Activated CD4-positive, alpha-beta T cell treated with anti-CD3 and anti-CD28 coated beads, Interleukin-2, amount 50 U/mL, for 16 hours (primary cell): ENCODE results near the gene ATP8B1.
A peak's percentile ranks its signal among the peaks of the same experiment; 100 is the strongest.
"Not testable (repeated sequence)": the region's sequence is repeated elsewhere in the genome, so short reads cannot be mapped to it uniquely, and the experiment has no call there.

Source experiments
- DNase-seq: peaks from one replicate; pipeline ENCODE4 v3.0.0-alpha.2; 2020

ATP8B1 gene

GRCh38 chr18:57803103-57803969, at the start of gene ATP8B1:
ATP8B1 (minus strand) TSS chr18:57803315; CDS start chr18:57731807, 71,508 bp downstream.
- DNase-seq, result no peak

GRCh38 chr18:57850063-57850462, 46.9 kb upstream of the ATP8B1 start:
- DNase-seq, result no peak

GRCh38 chr18:57848374-57848773, 45.3 kb upstream of the ATP8B1 start:
- DNase-seq, result not testable (repeated sequence)

GRCh38 chr18:57847431-57847830, 44.3 kb upstream of the ATP8B1 start:
- not testable (repeated sequence) for DNase-seq

- no peak for DNase-seq
Measured at GRCh38 chr18:57846258-57846657, 43.1 kb upstream of the ATP8B1 start.

GRCh38 chr18:57845605-57846074, 42.5 kb upstream of the ATP8B1 start:
- DNase-seq, result no peak

GRCh38 chr18:57844319-57844718, 41.2 kb upstream of the ATP8B1 start:
- no peak for DNase-seq

- DNase-seq, result no peak
Measured at GRCh38 chr18:57843386-57843785, 40.3 kb upstream of the ATP8B1 start.

- peak; percentile 81 for DNase-seq
Measured at GRCh38 chr18:57841568-57841967, 38.5 kb upstream of the ATP8B1 start.

- DNase-seq, result no peak
Measured at GRCh38 chr18:57839942-57840381, 36.8 kb upstream of the ATP8B1 start.

GRCh38 chr18:57837917-57838548, 34.9 kb upstream of the ATP8B1 start:
- peak; percentile 89 for DNase-seq

GRCh38 chr18:57836557-57836956, 33.4 kb upstream of the ATP8B1 start:
- no peak for DNase-seq

GRCh38 chr18:57835904-57836303, 32.8 kb upstream of the ATP8B1 start:
- no peak for DNase-seq

- no peak for DNase-seq
Measured at GRCh38 chr18:57834616-57835015, 31.5 kb upstream of the ATP8B1 start.

- peak; percentile 46 for DNase-seq
Measured at GRCh38 chr18:57833441-57834101, 30.5 kb upstream of the ATP8B1 start.

GRCh38 chr18:57832730-57833129, 29.6 kb upstream of the ATP8B1 start:
- DNase-seq, result no peak

GRCh38 chr18:57831597-57832377, 28.7 kb upstream of the ATP8B1 start:
- DNase-seq, result no peak

- no peak for DNase-seq
Measured at GRCh38 chr18:57827646-57828045, 24.5 kb upstream of the ATP8B1 start.

- DNase-seq, result no peak
Measured at GRCh38 chr18:57826252-57826651, 23.1 kb upstream of the ATP8B1 start.

- not testable (repeated sequence) for DNase-seq
Measured at GRCh38 chr18:57820583-57820982, 17.5 kb upstream of the ATP8B1 start.

GRCh38 chr18:57819671-57820460, 16.8 kb upstream of the ATP8B1 start:
- DNase-seq, result no peak

GRCh38 chr18:57819119-57819518, 16.0 kb upstream of the ATP8B1 start:
- no peak for DNase-seq
